Endodermal cell (in vitro differentiated cells): ENCODE measurements around the gene TFF2. TPM values are rescaled to one million over a fixed set of nuclear protein-coding genes. Genes with fewer than 3 reads are reported as not detected.

Experiments used
- DNase-seq: peaks from one replicate; pipeline ENCODE4 v3.0.0-alpha.2; 2017
- H3K27ac ChIP-seq: 2 replicates; pipeline ENCODE4 v1.5.1; 2013; ENCODE audit warnings: mild to moderate bottlenecking, low read depth, low read length, moderate library complexity
- H3K27me3 ChIP-seq: 2 replicates; pipeline ENCODE4 v1.6.1; 2013; ENCODE audit warnings: mild to moderate bottlenecking, low read length, moderate library complexity; ENCODE audit not compliant: insufficient read depth, control insufficient read depth, poor library complexity, severe bottlenecking
- H3K36me3 ChIP-seq: 2 replicates; pipeline ENCODE4 v1.7.0; 2013; ENCODE audit warnings: mild to moderate bottlenecking, low read length, moderate library complexity; ENCODE audit not compliant: control insufficient read depth, insufficient read depth
- H3K4me1 ChIP-seq: one replicate; pipeline ENCODE4 v1.7.0; 2013; ENCODE audit warnings: low read length; ENCODE audit not compliant: control insufficient read depth, insufficient read depth
- H3K4me3 ChIP-seq: 2 replicates; pipeline ENCODE4 v1.5.1; 2013; ENCODE audit warnings: mild to moderate bottlenecking, low read length, moderate library complexity
- H3K9ac ChIP-seq: 2 replicates; pipeline ENCODE4 v1.6.1; 2013; ENCODE audit warnings: mild to moderate bottlenecking, low read length, moderate library complexity; ENCODE audit not compliant: poor library complexity, severe bottlenecking; ENCODE audit errors: extremely low read depth
- H3K9me3 ChIP-seq: 2 replicates; pipeline ENCODE4 v1.6.1; 2013; ENCODE audit warnings: mild to moderate bottlenecking, low read length, moderate library complexity; ENCODE audit not compliant: control insufficient read depth
- H3K27ac Mint-ChIP-seq: 2 replicates; pipeline ENCODE4 v1.8.0; 2020; ENCODE audit warnings: mixed read lengths
- H3K27me3 Mint-ChIP-seq: 2 replicates; pipeline ENCODE4 v1.8.0; 2021; ENCODE audit warnings: mild to moderate bottlenecking, mixed read lengths; ENCODE audit not compliant: insufficient read depth
- H3K36me3 Mint-ChIP-seq: 2 replicates; pipeline ENCODE4 v1.8.0; 2020; ENCODE audit warnings: low read depth, mixed read lengths
- H3K4me1 Mint-ChIP-seq: 2 replicates; pipeline ENCODE4 v1.8.0; 2020; ENCODE audit warnings: mixed read lengths
- H3K4me3 Mint-ChIP-seq: 2 replicates; pipeline ENCODE4 v1.8.0; 2020; ENCODE audit warnings: mild to moderate bottlenecking, moderate library complexity, mixed read lengths
- H3K9me3 Mint-ChIP-seq: 2 replicates; pipeline ENCODE4 v1.8.0; 2020; ENCODE audit warnings: mild to moderate bottlenecking, mixed read lengths
- CTCF ChIP-seq: fragments of 200-600 bp; sonication (generic); conservative IDR thresholded peaks from 2 replicates; pipeline ENCODE4 v1.5.0; 2021; ENCODE audit warnings: antibody characterized with exemption, mild to moderate bottlenecking
- WGBS, 2 experiments: methylation state at CpG; one replicate each; pipeline versions ENCODE4 v1.1.5 to v1.1.7; 2013; ENCODE audit warnings: missing lambda C conversion rate in 2 of 2, mixed read lengths in 1 of 2; ENCODE audit not compliant: insufficient coverage in 1 of 2, insufficient read length in 1 of 2; 5-methylcytosine and 5-hydroxymethylcytosine counted together
- total RNA-seq, 2 donors: library from RNA; stranded (reverse); fragmentation: NEBNext Ultra II Directional in 1 of 2; extraction: Animal tissue kit (Norgen Biotek cat#: 25700) in 1 of 2; gene quantifications; 2 replicates in 1 of 2; 3 replicates in 1 of 2; pipeline ENCODE4 v1.2.1, GENCODE V29; 2021

The TFF2 gene
- total RNA-seq, 2 donors from 2014 or later, result not detected

- H3K36me3 ChIP-seq, result no peaks in the 10 kb centered on the region
- no peak overlapping the region for H3K4me3 Mint-ChIP-seq
- H3K27me3 Mint-ChIP-seq, result no peaks in the 10 kb centered on the region
- DNase-seq, result no peak
- 85 to 91% methylated on average over 9 of the region's 9 CpGs for WGBS, 2 experiments
- H3K9ac ChIP-seq, result no peak overlapping the region
- no peaks in the 10 kb centered on the region for H3K36me3 Mint-ChIP-seq
- H3K27me3 ChIP-seq, result no peaks in the 10 kb centered on the region
- H3K4me1 Mint-ChIP-seq, result peaks cover 23% of the 10 kb centered on the region
- TF ChIP-seq CTCF, result no peak
- no peak overlapping the region for H3K27ac Mint-ChIP-seq
- no peak overlapping the region for H3K27ac ChIP-seq
- no peak overlapping the region for H3K4me3 ChIP-seq
- H3K9me3 Mint-ChIP-seq, result no peaks in the 10 kb centered on the region
- H3K9me3 ChIP-seq, result no peaks in the 10 kb centered on the region
- H3K4me1 ChIP-seq, result peaks cover 11% of the 10 kb centered on the region
These were observed 53.4 kb downstream of the TFF2 start for GRCh38 chr21:42297377-42297776.

- Histone ChIP-seq H3K27ac (no peak overlapping the region), H3K9ac (no peak overlapping the region), H3K9me3 (no peaks in the 10 kb centered on the region), H3K36me3 (no peaks in the 10 kb centered on the region), H3K27me3 (no peaks in the 10 kb centered on the region), H3K4me3 (no peak overlapping the region), H3K4me1 (peaks cover 11% of the 10 kb centered on the region)
- Mint-ChIP-seq H3K4me3 (no peak overlapping the region), H3K4me1 (peaks cover 23% of the 10 kb centered on the region), H3K36me3 (no peaks in the 10 kb centered on the region), H3K27ac (no peak overlapping the region), H3K9me3 (no peaks in the 10 kb centered on the region), H3K27me3 (no peaks in the 10 kb centered on the region)
- WGBS, 2 experiments, result 95 to 96% methylated on average over 6 to 7 of the region's 7 CpGs
- no peak for TF ChIP-seq CTCF
- no peak for DNase-seq
These were observed 54.3 kb downstream of the TFF2 start for GRCh38 chr21:42296501-42296900.

Other genes starting within 250 kb of the TFF2 start
- 1 to 10 TPM; 1.6 to 5.4 TPM for gene ABCG1, start 131.9 kb downstream of the TFF2 start, total RNA-seq
- gene TFF3, start 35.6 kb downstream of the TFF2 start, total RNA-seq, result 1 to 10 TPM in 1 of 2 donors, not detected in 1; 5.5 TPM
- 1 to 10 TPM; 1.6 to 3.7 TPM for gene TFF1, start 15.5 kb upstream of the TFF2 start, total RNA-seq
- not detected for gene TMPRSS3, start 45.1 kb upstream of the TFF2 start, total RNA-seq
- gene UBASH3A, start 52.9 kb upstream of the TFF2 start, total RNA-seq, result not detected
- gene RSPH1, start 145.2 kb upstream of the TFF2 start, total RNA-seq, result 1 to 10 TPM; 1.8 to 2.2 TPM
- 10 to 100 TPM; 22.7 to 47.0 TPM for gene SLC37A1, start 162.9 kb upstream of the TFF2 start, total RNA-seq